GM04504 (cell line): ENCODE results near the gene RAB25.
"Not testable (repeated sequence)": the region's sequence is repeated elsewhere in the genome, so short reads cannot be mapped to it uniquely, and the experiment has no call there.

Source experiments
- DNase-seq: peaks from one replicate; pipeline ENCODE4 v3.0.0-alpha.2; 2012; ENCODE audit warnings: low read depth

Gene RAB25

GRCh38 chr1:156054500-156055280, 6.3 kb upstream of the RAB25 start, which contains the start of gene LAMTOR2:
TSS of gene LAMTOR2 (plus strand) at chr1:156054782. CDS start at chr1:156054890, 108 bp downstream.
- peak; percentile 94 for DNase-seq

GRCh38 chr1:156055281-156056048, 5.5 kb upstream of the RAB25 start:
- no peak for DNase-seq

- DNase-seq, result no peak
Measured at GRCh38 chr1:156056326-156056849, 4.6 kb upstream of the RAB25 start.

- no peak for DNase-seq
Measured at GRCh38 chr1:156062189-156062588, 1.2 kb downstream of the RAB25 start.

- DNase-seq, result no peak
Measured at GRCh38 chr1:156063997-156064285, 3.0 kb downstream of the RAB25 start.

- no peak for DNase-seq
Measured at GRCh38 chr1:156064615-156065014, 3.7 kb downstream of the RAB25 start.

- DNase-seq, result no peak
Measured at GRCh38 chr1:156065212-156065611, 4.3 kb downstream of the RAB25 start.

- DNase-seq, result no peak
Measured at GRCh38 chr1:156065871-156066270, 4.9 kb downstream of the RAB25 start.

GRCh38 chr1:156067262-156067661, 6.3 kb downstream of the RAB25 start:
- DNase-seq, result no peak

GRCh38 chr1:156069490-156070455, 8.8 kb downstream of the RAB25 start:
- DNase-seq, result no peak

GRCh38 chr1:156070548-156070947, 9.6 kb downstream of the RAB25 start:
- no peak for DNase-seq

- not testable (repeated sequence) for DNase-seq
Measured at GRCh38 chr1:156071332-156071816, 10.4 kb downstream of the RAB25 start.

GRCh38 chr1:156072251-156072650, 11.3 kb downstream of the RAB25 start:
- no peak for DNase-seq

- DNase-seq, result no peak
Measured at GRCh38 chr1:156073110-156073687, 12.2 kb downstream of the RAB25 start.

- no peak for DNase-seq
Measured at GRCh38 chr1:156073740-156074139, 12.8 kb downstream of the RAB25 start.

GRCh38 chr1:156074661-156075060, 13.7 kb downstream of the RAB25 start:
- no peak for DNase-seq

GRCh38 chr1:156075162-156075561, 14.2 kb downstream of the RAB25 start:
- no peak for DNase-seq

GRCh38 chr1:156075775-156076204, 14.8 kb downstream of the RAB25 start:
- DNase-seq, result no peak

GRCh38 chr1:156076609-156077429, 15.9 kb downstream of the RAB25 start:
- no peak for DNase-seq

GRCh38 chr1:156077430-156077760, 16.4 kb downstream of the RAB25 start:
- no peak for DNase-seq

GRCh38 chr1:156078728-156079127, 17.8 kb downstream of the RAB25 start:
- DNase-seq, result no peak
